IMR-90 (cell line): ENCODE results near the gene EGF. TPM values are rescaled to one million over a fixed set of nuclear protein-coding genes. Genes with fewer than 3 reads are reported as not detected.

Experiments
- ATAC-seq: fragments of 200-7000 bp; cut with Tn5 transposase; 2 replicates; pipeline ENCODE4 v1.9.1; 2020; ENCODE audit warnings: low read depth, mild to moderate bottlenecking, moderate library complexity
- BruUV-seq: library from RNA; stranded (reverse); fragments of 400-500 nt; replicated peaks from 2 replicates; lab custom pipeline; 2021; lab: Mats Ljungman, UMichigan
- CTCF ChIA-PET: fragments of 300-600 bp; formaldehyde crosslinking; extraction: SDS; loops from one replicate; lab custom pipeline; 2021; ENCODE audit warnings: antibody characterized with exemption; lab: Yijun Ruan, JAX
- POLR2A ChIA-PET: fragments of 300-600 bp; sonication (Branson Sonifier 250); formaldehyde crosslinking; loops from one replicate; lab custom pipeline; 2022; ENCODE audit warnings: antibody characterized with exemption; ENCODE audit not compliant: unreplicated experiment; lab: Charles Lee
- DNase-seq: peaks from one replicate; pipeline ENCODE4 v3.0.0; 2013
- H2AFZ ChIP-seq: replicated peaks from 2 replicates; pipeline ENCODE3; 2013; ENCODE audit warnings: low read length, mild to moderate bottlenecking; ENCODE audit not compliant: poor library complexity
- H2AK5ac ChIP-seq: 2 replicates; pipeline ENCODE4 v1.6.1; 2013; ENCODE audit warnings: low read depth, low read length, inconsistent platforms
- H2AK9ac ChIP-seq: replicated peaks from 2 replicates; pipeline ENCODE3; 2013; ENCODE audit warnings: mild to moderate bottlenecking, low read depth, low read length, moderate library complexity; ENCODE audit not compliant: poor library complexity
- H2BK120ac ChIP-seq: 2 replicates; pipeline ENCODE4 v1.6.1; 2013; ENCODE audit warnings: low read depth, low read length, inconsistent platforms
- H2BK15ac ChIP-seq: 3 replicates; pipeline ENCODE4 v1.6.1; 2013; ENCODE audit warnings: low read depth, low read length, inconsistent platforms
- H2BK20ac ChIP-seq: 2 replicates; pipeline ENCODE4 v1.6.1; 2013; ENCODE audit warnings: low read depth, mild to moderate bottlenecking, inconsistent platforms, low read length, moderate library complexity
- H2BK5ac ChIP-seq: 2 replicates; pipeline ENCODE4 v1.6.1; 2013; ENCODE audit warnings: mild to moderate bottlenecking, low read depth, low read length, inconsistent platforms; ENCODE audit not compliant: poor library complexity, severe bottlenecking
- H3K14ac ChIP-seq: replicated peaks from 2 replicates; pipeline ENCODE4 v1.6.1; 2013; ENCODE audit warnings: low read depth, low read length, inconsistent platforms
- H3K18ac ChIP-seq: 2 replicates; pipeline ENCODE4 v1.6.1; 2013; ENCODE audit warnings: low read depth, low read length, control low read depth
- H3K23ac ChIP-seq: 2 replicates; pipeline ENCODE4 v1.6.1; 2013; ENCODE audit warnings: low read depth, low read length, inconsistent platforms
- H3K27ac ChIP-seq: 2 replicates; pipeline ENCODE4 v1.5.1; 2013; ENCODE audit warnings: mild to moderate bottlenecking, control low read depth, low read length; ENCODE audit not compliant: insufficient read depth
- H3K27me3 ChIP-seq: 2 replicates; pipeline ENCODE4 v1.6.1; 2013; ENCODE audit warnings: low read length; ENCODE audit not compliant: control insufficient read depth, insufficient read depth
- H3K36me3 ChIP-seq: 2 replicates; pipeline ENCODE4 v1.6.1; 2013; ENCODE audit warnings: low read length, mixed read lengths; ENCODE audit not compliant: control insufficient read depth, insufficient read depth
- H3K4ac ChIP-seq: 2 replicates; pipeline ENCODE4 v1.6.1; 2013; ENCODE audit warnings: low read depth, low read length, inconsistent platforms
- H3K4me1 ChIP-seq: 2 replicates; pipeline ENCODE4 v1.6.1; 2013; ENCODE audit warnings: low read length, mixed read lengths; ENCODE audit not compliant: control insufficient read depth, insufficient read depth
- H3K4me2 ChIP-seq: 2 replicates; pipeline ENCODE4 v1.6.1; 2013; ENCODE audit warnings: low read depth, mild to moderate bottlenecking, control low read depth, low read length, moderate library complexity
- H3K4me3 ChIP-seq: 2 replicates; pipeline ENCODE4 v1.5.1; 2013; ENCODE audit warnings: low read depth, mild to moderate bottlenecking, control low read depth, low read length, moderate library complexity; ENCODE audit not compliant: insufficient read depth
- H3K56ac ChIP-seq: 2 replicates; pipeline ENCODE4 v1.6.1; 2013; ENCODE audit warnings: low read length, inconsistent platforms; ENCODE audit not compliant: insufficient read depth; ENCODE audit errors: extremely low read depth
- H3K79me1 ChIP-seq, 2 experiments: 2 replicates each; pipeline ENCODE4 v1.6.1; 2013; ENCODE audit warnings: low read length in 2 of 2, inconsistent platforms in 1 of 2, low read depth in 1 of 2
- H3K9ac ChIP-seq: 2 replicates; pipeline ENCODE4 v1.6.1; 2013; ENCODE audit warnings: low read depth, low read length, control low read depth
- H3K9me1 ChIP-seq: 2 replicates; pipeline ENCODE4 v1.6.1; 2013; ENCODE audit warnings: low read length, inconsistent platforms; ENCODE audit not compliant: insufficient read depth
- H3K9me3 ChIP-seq: 2 replicates; pipeline ENCODE4 v1.6.1; 2013; ENCODE audit warnings: low read length; ENCODE audit not compliant: control insufficient read depth, insufficient read depth
- H4K20me1 ChIP-seq: 2 replicates; pipeline ENCODE4 v1.6.1; 2013; ENCODE audit warnings: low read length, inconsistent platforms; ENCODE audit not compliant: insufficient read depth
- H4K5ac ChIP-seq: 2 replicates; pipeline ENCODE4 v1.6.1; 2013; ENCODE audit warnings: mild to moderate bottlenecking, low read depth, low read length, control low read depth
- H4K8ac ChIP-seq, 2 experiments: 2 replicates each; pipeline ENCODE4 v1.6.1; 2013; ENCODE audit warnings: low read depth in 2 of 2, low read length in 2 of 2, control low read depth in 1 of 2, inconsistent platforms in 1 of 2
- H4K91ac ChIP-seq: 2 replicates; pipeline ENCODE4 v1.6.1; 2013; ENCODE audit warnings: low read depth, low read length, inconsistent platforms; ENCODE audit not compliant: insufficient read depth
- BHLHE40 ChIP-seq: fragments of 150-350 bp; IDR thresholded peaks from 2 replicates; pipeline ENCODE4 v1.6.1; 2016; ENCODE audit warnings: mild to moderate bottlenecking, low read depth, low read length
- CEBPB ChIP-seq: IDR thresholded peaks from 2 replicates; pipeline ENCODE4 v1.6.1; 2012; ENCODE audit warnings: low read depth, low read length, improper control_type of control experiment
- CHD1 ChIP-seq: IDR thresholded peaks from 2 replicates; pipeline ENCODE4 v1.6.1; 2012; ENCODE audit warnings: low read depth, low read length, improper control_type of control experiment
- ELK1 ChIP-seq: fragments of 150-350 bp; IDR thresholded peaks from 2 replicates; pipeline ENCODE4 v1.6.1; 2016; ENCODE audit warnings: low read depth, mild to moderate bottlenecking, low read length, moderate library complexity, borderline replicate concordance
- FOS ChIP-seq: fragments of 150-350 bp; IDR thresholded peaks from 2 replicates; pipeline ENCODE4 v1.6.1; 2016; ENCODE audit warnings: low read depth, low read length
- MAFK ChIP-seq: IDR thresholded peaks from 2 replicates; pipeline ENCODE4 v1.6.1; 2012; ENCODE audit warnings: low read depth, low read length, improper control_type of control experiment
- MAZ ChIP-seq: IDR thresholded peaks from 2 replicates; pipeline ENCODE4 v1.6.1; 2012; ENCODE audit warnings: low read depth, mild to moderate bottlenecking, low read length, improper control_type of control experiment, moderate library complexity, borderline replicate concordance
- MXI1 ChIP-seq: IDR thresholded peaks from 2 replicates; pipeline ENCODE4 v1.6.1; 2012; ENCODE audit warnings: low read depth, mild to moderate bottlenecking, low read length, moderate library complexity, borderline replicate concordance
- NFE2L2 ChIP-seq: fragments of 150-350 bp; IDR thresholded peaks from 2 replicates; pipeline ENCODE4 v1.6.1; 2016; ENCODE audit warnings: low read depth, mild to moderate bottlenecking, low read length
- POLR2A ChIP-seq: IDR thresholded peaks from 2 replicates; pipeline ENCODE4 v1.6.1; 2012; ENCODE audit warnings: mild to moderate bottlenecking, low read depth, low read length
- RAD21 ChIP-seq: IDR thresholded peaks from 2 replicates; pipeline ENCODE4 v1.6.1; 2012; ENCODE audit warnings: low read length, improper control_type of control experiment
- RCOR1 ChIP-seq: IDR thresholded peaks from 2 replicates; pipeline ENCODE4 v1.6.1; 2012; ENCODE audit warnings: mild to moderate bottlenecking, low read length, improper control_type of control experiment; ENCODE audit not compliant: insufficient replicate concordance
- RFX5 ChIP-seq: IDR thresholded peaks from 2 replicates; pipeline ENCODE4 v1.8.0; 2012; ENCODE audit warnings: low read depth, mild to moderate bottlenecking, low read length, moderate library complexity
- SMC3 ChIP-seq: fragments of 150-350 bp; IDR thresholded peaks from 2 replicates; pipeline ENCODE4 v1.6.1; 2016; ENCODE audit warnings: low read depth, mild to moderate bottlenecking, antibody characterized with exemption, low read length, moderate library complexity
- USF2 ChIP-seq: fragments of 150-350 bp; IDR thresholded peaks from 2 replicates; pipeline ENCODE4 v1.6.1; 2017; ENCODE audit warnings: mild to moderate bottlenecking, antibody characterized with exemption, low read length, low read depth
- WGBS, 2 experiments: methylation state at CpG; one replicate each; pipeline versions ENCODE4 v1.1.5 to v1.1.7; 2013; ENCODE audit warnings: missing lambda C conversion rate in 2 of 2; ENCODE audit not compliant: insufficient read length in 1 of 2; ENCODE audit errors: extremely low coverage in 2 of 2; 5-methylcytosine and 5-hydroxymethylcytosine counted together
- dilution Hi-C: fragments of 300-500 bp; cut with HindIII; formaldehyde crosslinking; loops from one replicate; pipeline ENCODE4 v1.14.3; 2018; ENCODE audit warnings: low sequenced_read_pairs; ENCODE audit not compliant: unreplicated experiment
- in situ Hi-C: fragments of 300-500 bp; cut with MboI; formaldehyde crosslinking; loops from 3 replicates; pipeline ENCODE4 v1.14.3; 2019; ENCODE audit warnings: low sequenced_read_pairs, inconsistent platforms, mixed read lengths
- intact Hi-C: fragments of 100-400 bp; cut with micrococcal nuclease; formaldehyde crosslinking; loops from 2 replicates; pipeline ENCODE4 v1.10.0; 2022
- polyA plus RNA-seq, 3 experiments: library from polyadenylated mRNA; depleted of rRNA; stranded (reverse); fragments of >200 nt; gene quantifications; 2 replicates each; pipeline ENCODE4 v1.2.3, GENCODE V29; 2012; ENCODE audit warnings: low replicate concordance in 1 of 3
- total RNA-seq: library from RNA; depleted of rRNA; stranded (reverse); fragments of >200 nt; gene quantifications from 2 replicates; pipeline ENCODE4 v1.2.3, GENCODE V29; 2012
- TF ChIP-seq, protein P1 (sequence below): conservative IDR thresholded peaks from 2 replicates; pipeline ENCODE4 v1.5.1; 2012; ENCODE audit warnings: mild to moderate bottlenecking, low read depth, low read length, improper control_type of control experiment

EGF gene
- total and polyA plus RNA-seq, 2 of the 4 experiments (the other 2 are of a cell fraction) = 1.7 to 2.2 TPM

- Histone ChIP-seq H2BK120ac (no peak overlapping the region), H4K5ac (no peak overlapping the region), H3K56ac (no peak overlapping the region), H2AFZ (no peak overlapping the region), H3K4me1 (no peaks in the 10 kb centered on the region), H3K36me3 (no peaks in the 10 kb centered on the region), H2AK5ac (no peak overlapping the region), H3K9me3 (no peaks in the 10 kb centered on the region), H3K4me3 (no peak overlapping the region), H3K9ac (no peak overlapping the region), H4K8ac (no peak overlapping the region), H3K9me1 (no peaks in the 10 kb centered on the region), H2BK20ac (no peak overlapping the region), H2BK5ac (no peak overlapping the region), H3K27ac (no peak overlapping the region), H3K4me2 (no peak overlapping the region), H2AK9ac (no peak overlapping the region), H3K4ac (no peak overlapping the region), H3K18ac (no peak overlapping the region), H4K91ac (no peak overlapping the region), H3K23ac (no peak overlapping the region), H3K14ac (no peak overlapping the region), H3K79me1 (no peaks in the 10 kb centered on the region), H3K27me3 (no peaks in the 10 kb centered on the region), H2BK15ac (no peak overlapping the region), H4K20me1 (no peaks in the 10 kb centered on the region)
- POLR2A ChIA-PET = no interaction called here
- dilution Hi-C loops = no loop called here
- no peak for DNase-seq
- ATAC-seq = no peak
- intact Hi-C loops = no loop called here
- TF ChIP-seq FOS (no peak), NFE2L2 (no peak), CEBPB (no peak), MXI1 (no peak), RFX5 (no peak), SMC3 (no peak), USF2 (no peak), MAZ (no peak), POLR2A (no peak), RCOR1 (no peak), ELK1 (no peak), RAD21 (no peak), MAFK (no peak), CHD1 (no peak), BHLHE40 (no peak)
- TF ChIP-seq, protein P1, sequence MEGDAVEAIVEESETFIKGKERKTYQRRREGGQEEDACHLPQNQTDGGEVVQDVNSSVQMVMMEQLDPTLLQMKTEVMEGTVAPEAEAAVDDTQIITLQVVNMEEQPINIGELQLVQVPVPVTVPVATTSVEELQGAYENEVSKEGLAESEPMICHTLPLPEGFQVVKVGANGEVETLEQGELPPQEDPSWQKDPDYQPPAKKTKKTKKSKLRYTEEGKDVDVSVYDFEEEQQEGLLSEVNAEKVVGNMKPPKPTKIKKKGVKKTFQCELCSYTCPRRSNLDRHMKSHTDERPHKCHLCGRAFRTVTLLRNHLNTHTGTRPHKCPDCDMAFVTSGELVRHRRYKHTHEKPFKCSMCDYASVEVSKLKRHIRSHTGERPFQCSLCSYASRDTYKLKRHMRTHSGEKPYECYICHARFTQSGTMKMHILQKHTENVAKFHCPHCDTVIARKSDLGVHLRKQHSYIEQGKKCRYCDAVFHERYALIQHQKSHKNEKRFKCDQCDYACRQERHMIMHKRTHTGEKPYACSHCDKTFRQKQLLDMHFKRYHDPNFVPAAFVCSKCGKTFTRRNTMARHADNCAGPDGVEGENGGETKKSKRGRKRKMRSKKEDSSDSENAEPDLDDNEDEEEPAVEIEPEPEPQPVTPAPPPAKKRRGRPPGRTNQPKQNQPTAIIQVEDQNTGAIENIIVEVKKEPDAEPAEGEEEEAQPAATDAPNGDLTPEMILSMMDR = no peak
- no TSS peak for BruUV-seq
- WGBS, 2 experiments = 56% methylated on average over 1 of the region's 1 CpG; no CpG with 5 or more reads in 1 of the 2 experiments
- in situ Hi-C loops = no loop called here
- CTCF ChIA-PET = no interaction called here
These were observed 37.6 kb upstream of the EGF start for GRCh38 chr4:109875106-109875505.
